COLO829 (cell line): ENCODE measurements around the gene TGFBR3.

ENCODE experiments used
- DNase-seq: peaks from one replicate; pipeline ENCODE4 v3.0.0; 2012; ENCODE audit warnings: low spot score

Gene TGFBR3

GRCh38 chr1:91826248-91826647 lies 59.7 kb downstream of the TGFBR3 start:
- DNase-seq: no peak

GRCh38 chr1:91821126-91821868 lies 64.7 kb downstream of the TGFBR3 start:
- no peak for DNase-seq

GRCh38 chr1:91819038-91819788 lies 66.7 kb downstream of the TGFBR3 start:
- DNase-seq: no peak

- DNase-seq: no peak
Measured at GRCh38 chr1:91818713-91818975, 67.3 kb downstream of the TGFBR3 start.

- no peak for DNase-seq
Measured at GRCh38 chr1:91817211-91817905, 68.6 kb downstream of the TGFBR3 start.

- no peak for DNase-seq
Measured at GRCh38 chr1:91816031-91816430, 69.9 kb downstream of the TGFBR3 start.

GRCh38 chr1:91814448-91814847 lies 71.5 kb downstream of the TGFBR3 start:
- DNase-seq: no peak

- DNase-seq: no peak
Measured at GRCh38 chr1:91813813-91814212, 72.1 kb downstream of the TGFBR3 start.

- DNase-seq: no peak
Measured at GRCh38 chr1:91811363-91812025, 74.5 kb downstream of the TGFBR3 start.

- DNase-seq: no peak
Measured at GRCh38 chr1:91809317-91809716, 76.6 kb downstream of the TGFBR3 start.

GRCh38 chr1:91807921-91808620 lies 77.9 kb downstream of the TGFBR3 start:
- DNase-seq: no peak

GRCh38 chr1:91806769-91807700 lies 78.9 kb downstream of the TGFBR3 start:
- DNase-seq: no peak

- no peak for DNase-seq
Measured at GRCh38 chr1:91806181-91806768, 79.7 kb downstream of the TGFBR3 start.

GRCh38 chr1:91805311-91805801 lies 80.6 kb downstream of the TGFBR3 start:
- DNase-seq: no peak

GRCh38 chr1:91804546-91805023 lies 81.4 kb downstream of the TGFBR3 start:
- no peak for DNase-seq

GRCh38 chr1:91803847-91804545 lies 82.0 kb downstream of the TGFBR3 start:
- no peak for DNase-seq

GRCh38 chr1:91803123-91803522 lies 82.8 kb downstream of the TGFBR3 start:
- no peak for DNase-seq

- DNase-seq: no peak
Measured at GRCh38 chr1:91801496-91802115, 84.3 kb downstream of the TGFBR3 start.

GRCh38 chr1:91799863-91800262 lies 86.1 kb downstream of the TGFBR3 start:
- no peak for DNase-seq
